Activated CD8-positive, alpha-beta memory T cell treated with anti-CD3 and anti-CD28 coated beads, Interleukin-2, amount 50 U/mL, for 24 hours (primary cell): Measurements from ENCODE around the gene STX3.
"Not testable (repeated sequence)": the region's sequence is repeated elsewhere in the genome, so short reads cannot be mapped to it uniquely, and the experiment has no call there.

ENCODE experiments used
- DNase-seq: peaks from one replicate; pipeline ENCODE4 v3.0.0-alpha.2; 2020; ENCODE audit errors: extremely low read depth

STX3 gene

GRCh38 chr11:59787816-59788215, 32.6 kb downstream of the STX3 start:
- DNase-seq, result no peak

GRCh38 chr11:59791639-59792038, 36.5 kb downstream of the STX3 start:
- DNase-seq, result no peak

DNA sequence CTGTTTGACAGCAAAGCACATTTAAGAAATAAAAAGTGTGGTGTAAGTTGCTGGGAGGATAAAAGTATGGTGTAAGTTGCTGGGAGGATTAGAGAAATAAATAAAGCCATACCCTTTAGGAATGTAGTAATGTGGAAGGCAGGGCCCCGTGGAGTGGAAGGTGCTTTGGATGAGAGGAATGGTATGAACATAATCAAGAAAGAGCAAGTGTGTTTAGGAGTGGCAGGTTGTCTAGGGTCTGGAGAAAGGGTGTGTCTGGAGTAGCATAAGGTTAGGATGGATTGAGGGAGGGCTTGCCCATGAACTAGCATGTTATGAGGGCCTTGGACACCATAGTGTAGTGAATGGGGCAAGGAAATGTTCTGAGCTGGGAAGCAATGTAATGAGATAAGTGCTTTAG, 37.3 kb downstream of the STX3 start:
- no peak for DNase-seq

- DNase-seq, result no peak
Measured at GRCh38 chr11:59794417-59794816, 39.2 kb downstream of the STX3 start.

DNA sequence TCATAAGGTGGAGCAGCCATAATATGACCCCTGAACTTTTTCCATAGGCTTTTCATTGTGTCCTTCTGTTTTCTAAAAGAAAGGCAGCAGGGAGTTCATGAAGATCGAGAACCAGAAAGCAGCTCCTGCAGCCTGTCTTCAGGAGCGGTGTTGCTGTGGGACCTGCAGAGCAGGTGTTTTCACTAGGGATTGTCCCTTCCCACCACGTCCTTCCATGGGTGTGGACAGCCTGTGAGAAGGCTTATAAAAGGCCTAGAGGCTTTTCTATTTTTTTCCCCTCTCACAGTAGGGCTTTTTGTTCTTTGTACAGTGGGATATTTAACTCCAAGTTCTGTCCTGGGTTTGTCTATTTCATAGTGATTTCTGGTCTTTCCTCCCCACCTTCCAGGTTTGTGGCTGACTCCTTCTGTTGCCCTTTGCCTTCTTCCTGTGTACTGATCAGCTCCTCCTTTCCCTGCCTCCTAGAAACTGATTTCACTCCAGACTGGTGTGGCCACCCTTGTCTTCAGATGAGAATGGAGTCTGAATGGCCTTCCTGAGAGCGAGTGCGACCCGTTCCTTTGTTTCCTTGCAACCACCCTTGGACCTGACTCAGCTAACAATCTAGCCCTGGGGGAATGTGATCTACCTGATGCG, 45.3 kb downstream of the STX3 start:
- DNase-seq, result no peak

DNA sequence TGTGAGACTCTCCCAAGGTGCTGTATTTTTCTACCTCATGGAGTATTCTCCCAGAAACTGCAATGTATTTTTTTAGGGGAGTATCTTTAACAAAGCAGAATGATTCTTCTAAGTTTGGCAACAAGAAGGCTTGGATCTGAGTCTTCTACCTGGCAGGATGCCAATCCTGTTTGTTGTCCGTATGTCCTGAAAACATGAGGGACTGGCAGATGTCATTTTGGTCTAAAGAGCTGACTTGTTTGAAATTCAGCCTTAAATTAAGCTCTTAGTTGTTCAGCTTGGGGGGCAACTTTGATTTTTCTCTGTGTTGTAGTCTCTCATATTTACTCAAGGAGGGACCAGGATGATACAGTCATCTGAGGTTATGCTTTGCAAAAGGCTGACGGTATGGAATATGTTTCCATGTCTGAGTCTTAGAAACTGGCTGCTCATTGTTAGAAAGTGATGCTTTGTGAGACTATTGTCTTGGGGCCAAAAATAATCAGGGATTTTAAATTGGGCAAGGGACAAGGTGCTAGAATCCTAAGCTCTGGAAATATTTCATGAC, 46.1 kb downstream of the STX3 start:
- DNase-seq, result no peak

- no peak for DNase-seq
Measured at GRCh38 chr11:59801981-59802638, 46.9 kb downstream of the STX3 start.

DNA sequence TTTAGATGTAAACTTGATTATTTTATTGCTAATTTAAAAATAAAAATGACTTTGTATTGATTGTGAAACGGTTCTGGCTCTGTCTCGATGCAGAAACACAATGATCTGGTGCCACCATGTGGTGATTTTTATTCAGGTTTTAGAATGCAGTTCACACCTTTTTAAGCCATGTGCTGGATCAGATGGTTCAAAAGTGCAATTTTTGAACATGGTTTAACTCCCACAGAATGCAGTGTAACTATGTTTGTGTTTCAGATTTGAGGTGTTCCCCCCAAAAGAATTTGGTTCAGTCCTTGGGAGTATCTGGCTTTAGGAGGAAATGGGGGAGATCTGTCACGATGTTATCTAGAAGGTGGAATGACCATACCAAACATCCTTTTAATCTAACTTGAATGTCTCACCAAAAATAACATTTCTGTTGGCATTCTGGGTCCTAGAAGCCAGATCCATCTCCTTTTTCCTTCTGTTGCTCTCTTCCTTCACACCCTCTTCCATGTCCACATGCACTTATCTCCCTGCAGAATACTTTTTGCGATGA, 47.5 kb downstream of the STX3 start:
- no peak for DNase-seq

- DNase-seq, result no peak
Measured at GRCh38 chr11:59804061-59804460, 48.9 kb downstream of the STX3 start.

DNA sequence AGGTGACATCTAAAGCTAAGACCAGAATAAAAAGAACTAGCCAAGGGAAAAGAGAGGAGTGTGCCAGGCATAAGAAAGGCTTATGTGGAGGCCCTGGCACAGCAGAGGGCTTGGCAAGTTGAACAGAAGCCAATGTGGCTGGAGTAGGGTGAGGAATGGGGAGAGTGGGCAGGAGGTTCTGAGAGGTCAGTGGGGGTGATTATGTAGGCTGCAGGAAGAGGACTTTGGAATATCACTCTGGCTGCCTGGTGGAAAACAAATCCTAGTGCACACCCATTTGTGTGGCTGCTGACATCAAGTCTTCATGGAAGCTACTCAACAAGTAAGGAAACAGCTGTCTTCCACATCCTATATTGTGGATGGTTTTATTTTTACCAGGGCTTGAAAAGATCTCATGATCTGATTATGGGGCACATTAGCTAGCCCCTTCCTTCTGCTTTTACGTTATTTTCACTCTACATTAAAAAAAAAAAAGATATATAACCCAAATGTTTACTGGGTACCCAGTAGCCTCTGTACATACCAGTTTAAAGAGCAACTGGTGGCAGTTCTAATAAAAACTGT, 52.0 kb downstream of the STX3 start:
- no peak for DNase-seq

DNA sequence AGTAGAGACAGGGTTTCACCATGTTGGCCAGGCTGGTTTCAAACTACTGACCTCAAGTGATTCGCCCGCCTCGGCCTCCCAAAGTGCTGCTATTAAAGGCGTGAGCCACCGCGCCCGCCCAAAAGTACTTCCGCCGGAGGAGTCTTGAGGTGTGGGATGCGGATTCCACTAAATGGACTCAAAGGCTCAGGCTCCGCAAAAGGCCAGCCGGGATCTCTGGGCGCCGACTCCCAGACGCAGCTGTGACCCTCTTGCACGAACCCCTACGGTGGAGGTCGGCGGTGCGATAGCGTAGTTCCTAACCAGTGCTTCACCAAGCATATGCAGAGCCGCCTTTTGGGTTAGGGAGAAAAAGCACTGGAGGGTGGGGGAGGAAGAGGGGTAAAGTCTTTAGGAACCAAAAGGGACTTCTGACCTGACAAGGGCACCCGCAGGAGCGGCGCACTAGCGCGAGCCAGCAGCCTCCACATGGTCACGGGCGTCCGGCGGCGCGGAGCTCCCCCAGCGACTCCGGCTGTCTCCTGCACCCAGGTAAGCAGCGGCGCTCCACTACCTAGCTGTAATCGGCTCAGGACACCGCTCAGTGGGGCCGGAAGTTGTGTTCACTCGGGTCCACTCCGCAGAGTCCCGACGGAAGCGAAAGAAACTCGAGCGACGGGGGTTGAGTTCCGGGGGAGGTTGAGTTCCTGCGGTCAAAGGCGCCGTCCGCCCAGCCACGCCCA, 55.2 kb downstream of the STX3 start, which contains the start of gene MRPL16:
TSS of gene MRPL16 (minus strand) at position 590 of the 722 bp plus-strand sequence. CDS start at position 470, 120 bp downstream.
- DNase-seq, result peak; percentile 81

DNA sequence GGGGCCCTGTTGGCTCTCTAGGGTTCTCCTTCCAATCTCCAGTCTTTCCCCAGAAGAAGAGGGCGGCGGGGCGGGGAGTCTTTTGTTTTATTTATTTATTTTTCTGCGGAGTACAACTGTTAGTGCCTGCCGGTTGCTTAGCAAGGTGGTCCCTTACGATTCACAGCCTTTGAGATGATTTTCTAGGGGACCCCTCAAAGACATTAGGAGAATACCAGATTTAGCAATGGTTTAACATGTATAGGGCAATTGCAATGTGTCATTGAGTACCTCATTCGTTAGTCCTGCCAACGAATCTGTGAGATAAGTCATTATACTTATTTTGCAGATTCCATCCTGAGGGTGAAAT, 55.7 kb downstream of the STX3 start:
- no peak for DNase-seq

DNA sequence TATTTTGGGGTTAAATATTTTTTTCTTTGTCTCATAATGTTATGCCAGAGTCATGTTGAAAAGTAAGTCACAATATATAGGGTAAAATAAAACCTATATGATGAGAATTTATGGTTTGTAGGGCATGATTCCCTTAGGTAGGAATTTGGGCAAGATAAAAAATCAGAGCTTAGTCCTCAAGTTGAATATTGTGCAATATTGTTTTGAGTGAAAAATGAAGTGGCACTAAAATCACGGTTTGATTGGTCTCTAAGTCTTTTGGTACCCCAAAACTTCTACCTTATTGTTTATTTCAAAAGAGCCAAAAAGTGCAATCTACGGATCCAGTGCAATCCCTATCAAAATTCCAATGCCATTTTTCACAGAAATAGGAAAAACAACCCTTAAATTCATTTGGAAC, 57.0 kb downstream of the STX3 start:
- no peak for DNase-seq

DNA sequence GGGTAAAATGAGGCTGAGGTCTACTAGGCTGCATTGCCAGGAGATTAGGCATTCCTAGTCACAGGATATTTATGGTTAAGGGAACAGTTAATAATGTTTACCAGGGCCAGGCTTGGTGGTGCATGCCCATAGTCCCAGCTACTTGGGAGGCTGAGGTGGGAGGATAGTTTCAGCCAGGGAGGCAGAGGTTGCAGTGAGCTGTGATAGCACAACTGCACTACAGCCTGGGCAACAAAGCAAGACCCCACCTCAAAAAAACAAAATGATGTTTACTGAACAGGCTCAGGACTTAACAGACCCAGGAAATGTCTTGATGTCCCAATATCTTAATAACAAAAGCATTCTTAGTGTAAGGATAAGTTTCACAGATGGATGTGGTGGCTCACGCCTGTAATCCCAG, 58.2 kb downstream of the STX3 start:
- no peak for DNase-seq

DNA sequence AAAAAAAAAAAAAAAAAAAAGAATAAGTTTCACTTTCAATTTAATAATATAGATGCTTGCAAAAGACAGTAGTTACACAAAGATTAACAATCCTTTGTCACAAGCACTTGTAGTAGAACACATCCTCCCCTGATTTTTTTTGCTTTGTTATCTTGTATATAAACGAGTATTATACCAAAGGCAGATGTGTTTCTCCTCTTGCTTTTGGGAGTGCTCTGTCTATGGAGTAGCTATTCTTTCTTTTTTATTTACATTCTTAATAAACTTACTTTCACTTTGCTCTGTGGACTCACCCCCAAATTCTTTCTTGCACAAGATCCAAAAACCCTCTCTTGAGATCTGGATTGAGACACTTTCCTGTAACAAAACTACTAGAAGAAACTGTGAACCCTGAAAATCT, 58.8 kb downstream of the STX3 start:
- no peak for DNase-seq

- DNase-seq, result no peak
Measured at GRCh38 chr11:59815754-59816153, 60.6 kb downstream of the STX3 start.

DNA sequence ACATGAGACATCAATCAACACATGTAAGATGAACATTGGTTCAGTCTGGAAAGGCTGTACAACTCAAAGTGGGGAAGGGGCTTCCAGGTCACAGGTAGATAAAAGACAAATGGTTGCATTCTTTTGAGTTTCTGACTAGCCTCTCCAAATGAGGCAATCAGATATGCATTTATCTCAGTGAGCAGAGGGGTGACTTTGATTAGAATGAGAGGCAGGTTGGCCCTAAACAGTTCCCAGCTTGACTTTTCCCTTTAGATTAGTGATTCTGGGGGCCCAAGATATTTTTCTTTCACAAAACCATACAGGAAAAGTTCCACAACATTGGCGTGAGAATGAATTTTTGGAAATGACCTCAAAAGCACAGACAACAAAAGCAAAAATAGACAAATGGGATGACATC, 61.3 kb downstream of the STX3 start:
- DNase-seq, result not testable (repeated sequence)

- DNase-seq, result no peak
Measured at GRCh38 chr11:59818572-59818971, 63.4 kb downstream of the STX3 start.

GRCh38 chr11:59822989-59823566, 67.9 kb downstream of the STX3 start:
- no peak for DNase-seq

- no peak for DNase-seq
Measured at GRCh38 chr11:59829358-59829757, 74.2 kb downstream of the STX3 start.

DNA sequence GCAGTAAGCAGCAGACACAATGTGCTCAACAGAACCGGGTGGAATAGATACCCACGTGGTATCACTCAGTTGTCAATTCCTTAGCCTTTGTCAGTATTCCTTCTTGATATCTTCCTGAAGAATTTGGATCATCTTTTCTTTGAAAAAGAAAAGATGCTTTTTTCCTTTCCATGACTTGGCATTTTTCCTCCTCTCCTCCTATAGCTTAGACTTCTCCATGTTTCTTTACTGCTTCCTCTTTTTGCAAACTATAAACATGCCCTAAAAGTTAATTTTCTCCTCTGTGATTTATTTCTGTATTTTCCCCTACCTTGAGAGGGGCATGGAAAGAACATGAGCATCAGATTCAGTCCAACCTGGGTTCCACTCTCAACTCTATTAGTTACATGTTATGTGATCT, 78.4 kb downstream of the STX3 start:
- DNase-seq, result no peak

DNA sequence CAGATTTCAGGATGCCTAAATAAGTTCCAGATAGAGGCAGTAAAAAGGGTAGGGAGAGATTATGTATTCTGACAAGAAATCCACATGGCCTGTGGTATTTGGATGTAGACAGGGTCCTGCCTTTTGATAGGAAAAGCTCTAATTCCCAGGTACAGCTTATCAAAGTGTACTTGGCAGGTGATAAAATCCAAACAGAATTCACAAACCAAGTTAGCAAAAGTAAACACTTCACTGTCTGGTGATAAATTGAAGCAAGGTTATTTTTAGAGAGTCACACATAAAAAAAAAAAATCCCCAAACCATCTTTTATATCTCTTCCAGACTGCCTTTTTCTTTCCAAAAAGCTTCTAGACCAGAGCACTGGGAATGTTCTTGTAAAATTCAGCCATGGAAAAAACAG, 84.4 kb downstream of the STX3 start:
- DNase-seq, result no peak
